ENCODE data around the gene EGF.

The EGF gene

GRCh38 chr4:110042545-110043517 is 130.1 kb downstream of the EGF start:
- no peak for DNase-seq

- no peak for DNase-seq
These were observed 133.9 kb downstream of the EGF start for GRCh38 chr4:110046588-110047049.

DNA sequence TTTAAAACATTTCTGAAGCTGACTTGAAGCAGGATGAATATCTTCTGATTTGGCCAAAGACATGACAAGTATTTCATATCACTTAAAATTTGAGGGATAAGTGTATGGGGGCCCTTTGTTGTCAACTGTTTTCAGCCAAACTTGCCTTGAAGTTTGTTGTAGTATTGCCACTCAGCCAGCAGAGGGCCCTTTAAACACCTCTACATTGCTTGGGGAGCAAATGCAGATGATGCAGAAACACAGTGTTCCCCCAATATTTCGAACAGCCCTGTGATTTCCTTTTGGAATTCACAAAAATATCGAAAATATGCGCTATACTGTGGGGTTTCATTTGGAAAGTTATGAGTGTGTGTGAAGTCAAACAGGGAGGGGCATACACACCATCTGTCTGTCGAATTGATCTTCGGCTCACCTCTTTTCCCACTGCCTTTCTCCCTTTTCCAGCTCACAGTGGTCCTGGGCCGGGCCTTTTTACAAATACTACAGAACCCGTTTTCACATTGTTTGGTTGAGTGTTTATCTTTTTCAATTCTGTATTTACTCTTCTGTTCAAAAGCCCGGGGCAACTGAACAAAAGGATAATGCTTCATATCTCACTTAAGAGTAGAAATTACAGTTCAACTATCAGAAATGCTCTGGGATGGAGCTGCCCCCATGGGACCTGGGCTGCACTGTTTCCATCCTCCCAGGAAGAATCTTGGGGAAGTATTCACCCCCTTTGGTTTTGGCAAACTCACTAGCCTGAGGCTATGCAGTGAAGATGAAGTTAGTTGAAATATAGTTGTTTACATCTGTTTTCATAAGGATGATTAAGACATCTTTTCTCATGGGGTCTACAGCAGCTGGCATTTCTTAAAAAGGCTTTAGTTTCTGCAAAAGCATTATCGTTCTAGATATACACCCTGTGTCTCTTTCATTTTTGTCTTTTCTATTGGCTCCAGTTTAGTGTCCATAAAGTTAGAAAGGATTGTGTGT is 137.6 kb downstream of the EGF start:
- no peak for DNase-seq

DNA sequence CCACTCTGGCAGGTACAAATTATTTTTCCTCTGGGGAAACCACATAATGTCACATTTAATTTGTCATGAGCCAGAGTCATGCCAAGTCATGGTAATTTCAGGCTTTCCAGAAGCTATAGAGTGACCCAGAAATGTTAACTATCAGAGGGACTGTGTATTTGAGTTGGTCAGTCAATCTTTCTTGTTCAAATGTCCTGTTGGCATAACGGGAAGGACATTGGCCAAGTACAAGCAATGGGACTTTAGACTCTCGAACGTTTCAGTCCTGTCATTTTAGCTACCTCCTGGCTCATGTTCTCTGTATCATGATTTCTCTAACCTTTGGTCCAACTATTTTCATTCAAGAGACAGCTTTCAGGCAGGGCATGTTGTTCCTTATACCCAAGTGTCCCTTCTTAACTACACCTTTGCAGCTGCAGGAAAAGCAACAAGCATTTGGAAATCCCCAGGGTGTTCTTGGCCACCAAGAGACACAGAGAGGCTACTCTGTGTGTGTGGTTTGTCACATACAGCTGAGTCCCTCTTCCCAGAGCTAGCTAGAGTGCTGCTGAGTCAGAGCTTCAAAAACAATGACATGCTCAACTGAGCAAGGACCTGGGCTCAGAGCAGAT is 142.6 kb downstream of the EGF start:
- no peak for DNase-seq

- DNase-seq: no peak
These were observed 146.0 kb downstream of the EGF start for GRCh38 chr4:110058677-110059076.

DNA sequence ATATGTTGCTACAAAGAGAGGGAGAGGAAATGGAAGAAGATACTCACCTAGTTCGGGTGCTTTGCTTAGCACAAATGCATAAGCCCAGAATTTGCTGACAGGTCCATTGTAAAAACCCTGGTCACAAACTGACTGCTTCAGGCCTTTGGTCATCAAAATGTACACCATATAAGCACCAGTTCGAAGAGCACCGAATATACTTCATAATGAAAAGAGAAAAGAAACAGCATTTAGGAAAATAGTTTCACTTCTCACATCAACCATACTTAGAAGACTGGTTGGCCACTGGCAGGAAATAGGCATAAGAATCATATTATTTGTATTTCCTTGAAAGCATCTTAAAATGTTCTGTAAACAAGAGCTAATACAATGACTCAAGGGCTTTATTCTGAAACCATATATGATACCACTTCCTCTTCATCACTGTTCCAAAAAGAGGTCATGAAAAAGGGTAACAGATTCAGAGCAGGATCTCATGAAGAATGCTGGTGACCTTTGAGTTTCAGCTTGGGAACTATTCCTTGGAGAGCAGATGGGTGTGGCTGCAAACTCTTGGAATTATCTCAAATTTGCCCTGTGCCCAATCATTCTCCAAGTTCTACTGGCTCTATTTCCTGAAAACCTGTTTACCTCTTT is 147.0 kb downstream of the EGF start:
- no peak for DNase-seq

- DNase-seq: no peak
These were observed 148.4 kb downstream of the EGF start for GRCh38 chr4:110061076-110061475.
